GM18951 (cell line): ENCODE results near the gene PDGFRB.
"Not testable (repeated sequence)": the region's sequence is repeated elsewhere in the genome, so short reads cannot be mapped to it uniquely, and the experiment has no call there.

ENCODE experiments used
- POLR2A ChIP-seq: IDR thresholded peaks from 4 replicates; pipeline ENCODE4 v1.6.1; 2011; ENCODE audit warnings: mild to moderate bottlenecking; ENCODE audit not compliant: insufficient read length, insufficient read depth; ENCODE audit errors: extremely low read depth
- in situ Hi-C: fragments of 300-500 bp; cut with MboI; formaldehyde crosslinking; loops from one replicate; pipeline ENCODE4 v1.12.0; 2022; ENCODE audit warnings: low sequenced_read_pairs, mixed read lengths, inconsistent platforms; ENCODE audit not compliant: unreplicated experiment

PDGFRB gene

GRCh38 chr5:150085950-150086715 lies 69.5 kb downstream of the PDGFRB start, which contains the start of gene CSF1R:
Gene CSF1R, minus strand, starts transcription at chr5:150086554. Its CDS starts 127 bp downstream, at chr5:150086427.
- in situ Hi-C loops = no loop called here
- no peak for TF ChIP-seq POLR2A

GRCh38 chr5:150085191-150085912 lies 70.3 kb downstream of the PDGFRB start:
- in situ Hi-C loops = no loop called here
- TF ChIP-seq POLR2A = no peak

- in situ Hi-C loops = not testable (repeated sequence)
Measured at GRCh38 chr5:150084754-150085153, 70.9 kb downstream of the PDGFRB start.

GRCh38 chr5:150082889-150083288 lies 72.8 kb downstream of the PDGFRB start:
- TF ChIP-seq POLR2A = no peak
- in situ Hi-C loops = no loop called here

GRCh38 chr5:150082374-150082773 lies 73.3 kb downstream of the PDGFRB start:
- TF ChIP-seq POLR2A = no peak
- in situ Hi-C loops = no loop called here

GRCh38 chr5:150081541-150082283 lies 73.9 kb downstream of the PDGFRB start:
- TF ChIP-seq POLR2A = no peak
- in situ Hi-C loops = no loop called here

GRCh38 chr5:150080696-150081435 lies 74.8 kb downstream of the PDGFRB start:
- in situ Hi-C loops = no loop called here

GRCh38 chr5:150079909-150080461 lies 75.7 kb downstream of the PDGFRB start:
- in situ Hi-C loops = no loop called here
- TF ChIP-seq POLR2A = no peak

More at GRCh38 chr5:150080696-150081435, 74.8 kb downstream of the PDGFRB start:
- no peak for TF ChIP-seq POLR2A

GRCh38 chr5:150078802-150079689 lies 76.6 kb downstream of the PDGFRB start:
- no peak for TF ChIP-seq POLR2A
- in situ Hi-C loops = no loop called here

- in situ Hi-C loops = no loop called here
- no peak for TF ChIP-seq POLR2A
Measured at GRCh38 chr5:150077996-150078801, 77.4 kb downstream of the PDGFRB start.

GRCh38 chr5:150077060-150077459 lies 78.6 kb downstream of the PDGFRB start:
- in situ Hi-C loops = no loop called here
- TF ChIP-seq POLR2A = no peak

- in situ Hi-C loops = no loop called here
- no peak for TF ChIP-seq POLR2A
Measured at GRCh38 chr5:150075806-150076205, 79.8 kb downstream of the PDGFRB start.
